GM18498 (cell line): ENCODE measurements around the gene XRCC4.
"Not testable (repeated sequence)": the region's sequence is repeated elsewhere in the genome, so short reads cannot be mapped to it uniquely, and the experiment has no call there.

Experiments
- ATAC-seq: cut with Tn5 transposase; IDR thresholded peaks from one replicate; pipeline ENCODE4 v1.9.1; 2021; ENCODE audit warnings: mild to moderate bottlenecking, moderate library complexity; ENCODE audit not compliant: unreplicated experiment

The XRCC4 gene

GRCh38 chr5:83107692-83108420 lies 30.5 kb downstream of the XRCC4 start:
- ATAC-seq = no peak

- no peak for ATAC-seq
Observed at GRCh38 chr5:83109380-83109779, 32.0 kb downstream of the XRCC4 start.

GRCh38 chr5:83115816-83116215 lies 38.5 kb downstream of the XRCC4 start:
- no peak for ATAC-seq

GRCh38 chr5:83118471-83118870 lies 41.1 kb downstream of the XRCC4 start:
- ATAC-seq = no peak

- no peak for ATAC-seq
Observed at GRCh38 chr5:83118976-83119375, 41.6 kb downstream of the XRCC4 start.

GRCh38 chr5:83124593-83124992 lies 47.2 kb downstream of the XRCC4 start:
- no peak for ATAC-seq

GRCh38 chr5:83125560-83125959 lies 48.2 kb downstream of the XRCC4 start:
- no peak for ATAC-seq

- no peak for ATAC-seq
Observed at GRCh38 chr5:83126501-83126900, 49.2 kb downstream of the XRCC4 start.

- ATAC-seq = no peak
Observed at GRCh38 chr5:83133797-83134196, 56.5 kb downstream of the XRCC4 start.

- no peak for ATAC-seq
Observed at GRCh38 chr5:83142526-83142925, 65.2 kb downstream of the XRCC4 start.

GRCh38 chr5:83145241-83145640 lies 67.9 kb downstream of the XRCC4 start:
- ATAC-seq = no peak

GRCh38 chr5:83145882-83146331 lies 68.6 kb downstream of the XRCC4 start:
- ATAC-seq = no peak

- ATAC-seq = no peak
Observed at GRCh38 chr5:83146441-83146840, 69.1 kb downstream of the XRCC4 start.

GRCh38 chr5:83147593-83147992 lies 70.2 kb downstream of the XRCC4 start:
- ATAC-seq = no peak

GRCh38 chr5:83148370-83148769 lies 71.0 kb downstream of the XRCC4 start:
- no peak for ATAC-seq

- no peak for ATAC-seq
Observed at GRCh38 chr5:83149671-83150070, 72.3 kb downstream of the XRCC4 start.

- ATAC-seq = no peak
Observed at GRCh38 chr5:83151821-83152220, 74.5 kb downstream of the XRCC4 start.

GRCh38 chr5:83152996-83153395 lies 75.6 kb downstream of the XRCC4 start:
- not testable (repeated sequence) for ATAC-seq

- no peak for ATAC-seq
Observed at GRCh38 chr5:83156001-83156400, 78.7 kb downstream of the XRCC4 start.

- ATAC-seq = no peak
Observed at GRCh38 chr5:83157163-83157562, 79.8 kb downstream of the XRCC4 start.

GRCh38 chr5:83162601-83163000 lies 85.3 kb downstream of the XRCC4 start:
- ATAC-seq = no peak

GRCh38 chr5:83167538-83167937 lies 90.2 kb downstream of the XRCC4 start:
- no peak for ATAC-seq
